NOMO-1 treated with dmso at 0.1 percent for 144 hours (cell line): ENCODE data around the gene AZIN2.
"Not testable (repeated sequence)": the region's sequence is repeated elsewhere in the genome, so short reads cannot be mapped to it uniquely, and the experiment has no call there.

Source experiments
- DNase-seq: peaks from one replicate; lab custom pipeline; 2025; ENCODE audit not compliant: unreplicated experiment; lab: John Stamatoyannopoulos, UW

Gene AZIN2

DNA sequence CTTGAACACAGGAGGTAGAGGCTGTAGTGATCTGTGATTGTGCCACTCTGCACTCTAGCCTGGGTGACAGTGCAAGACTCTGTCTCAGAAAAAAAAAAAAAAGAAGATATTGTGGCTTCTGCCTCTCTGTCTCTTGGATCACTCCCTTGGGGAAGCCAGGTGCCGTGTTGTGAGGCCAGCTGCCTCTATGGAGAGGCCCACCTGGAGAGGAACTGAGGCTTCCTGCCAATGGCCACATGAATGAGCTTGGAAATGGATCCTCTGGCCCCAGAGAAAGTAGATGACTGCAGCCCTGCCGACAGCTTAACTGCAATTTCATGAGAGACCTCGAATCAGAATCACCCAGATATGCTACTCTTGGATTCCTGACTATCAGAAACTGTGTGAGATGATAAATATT, 24.5 kb upstream of the AZIN2 start:
- no peak for DNase-seq

GRCh38 chr1:33057095-33057494, 23.9 kb upstream of the AZIN2 start:
- DNase-seq = peak; percentile 53

DNA sequence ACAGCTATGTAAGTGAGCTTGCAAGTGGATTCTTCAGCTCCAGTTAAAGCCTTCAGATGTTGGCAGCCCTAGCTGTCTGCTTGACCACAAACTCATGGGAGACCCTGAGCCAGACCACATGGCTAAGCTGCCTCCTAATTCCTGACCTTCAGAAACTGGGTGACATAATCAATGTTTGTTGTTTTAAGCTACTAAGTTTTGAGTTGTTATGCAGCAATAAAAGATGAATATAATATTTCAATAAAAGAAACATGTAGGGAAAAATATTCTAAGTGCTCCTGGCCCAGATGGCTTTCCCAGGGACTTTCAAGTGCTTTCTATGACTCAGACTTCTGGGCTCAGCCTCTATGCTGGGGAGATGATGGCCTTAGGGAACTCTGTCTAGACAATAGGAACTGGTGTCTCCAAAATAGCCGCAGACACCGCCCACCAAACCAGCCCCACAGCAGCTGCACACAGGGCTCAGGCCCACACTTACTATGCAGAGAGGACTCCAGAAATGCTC, 20.3 kb upstream of the AZIN2 start:
- no peak for DNase-seq

GRCh38 chr1:33061834-33062233, 19.1 kb upstream of the AZIN2 start:
- DNase-seq = no peak

DNA sequence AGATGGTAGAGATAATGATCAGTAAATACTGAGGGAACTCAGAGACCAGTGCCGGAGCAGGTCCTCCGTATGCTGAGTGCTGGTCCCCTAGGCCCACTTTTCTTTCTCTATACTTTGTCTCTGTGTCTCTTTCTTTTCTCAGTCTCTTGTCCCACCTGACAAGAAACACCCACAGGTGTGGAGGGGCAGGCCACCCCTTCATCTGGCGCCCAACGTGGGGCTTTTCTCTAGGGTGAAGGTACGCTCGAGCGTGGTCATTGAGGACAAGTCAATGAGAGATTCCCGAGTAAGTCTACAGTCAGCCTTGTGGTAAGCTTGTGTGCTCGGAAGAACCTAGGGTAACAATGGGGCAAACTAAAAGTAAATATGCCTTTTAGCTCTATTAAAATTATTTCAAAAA, 16.7 kb upstream of the AZIN2 start:
- not testable (repeated sequence) for DNase-seq

- DNase-seq = no peak
Observed at GRCh38 chr1:33065301-33065700, 15.7 kb upstream of the AZIN2 start.

- DNase-seq = not testable (repeated sequence)
Observed at GRCh38 chr1:33066477-33066876, 14.5 kb upstream of the AZIN2 start.

- DNase-seq = not testable (repeated sequence)
Observed at GRCh38 chr1:33068108-33068507, 12.8 kb upstream of the AZIN2 start.

GRCh38 chr1:33070628-33071027, 10.3 kb upstream of the AZIN2 start:
- DNase-seq = no peak

DNA sequence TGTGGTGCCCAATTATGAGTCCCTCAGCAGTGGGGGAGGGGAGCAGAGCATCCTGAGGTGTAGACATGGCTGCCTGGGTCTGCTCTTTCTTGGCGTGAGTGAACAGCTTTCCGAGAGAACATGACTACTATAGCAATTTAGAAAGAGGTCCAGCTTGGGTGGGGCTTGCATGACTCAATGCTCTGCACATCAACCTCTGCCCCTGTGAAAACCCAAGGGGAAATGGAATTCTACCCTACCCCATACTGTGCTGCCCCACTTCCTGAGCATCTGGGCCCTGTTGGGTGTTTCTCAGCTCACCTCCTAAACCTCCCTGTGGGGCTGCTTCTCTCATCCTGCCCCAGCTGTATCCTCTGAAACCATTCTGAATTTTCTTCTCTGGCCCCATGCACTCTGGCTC, 8.2 kb upstream of the AZIN2 start:
- no peak for DNase-seq

- DNase-seq = no peak
Observed at GRCh38 chr1:33074193-33074945, 6.6 kb upstream of the AZIN2 start.

GRCh38 chr1:33078030-33078591, 2.8 kb upstream of the AZIN2 start:
- no peak for DNase-seq

- no peak for DNase-seq
Observed at GRCh38 chr1:33080373-33080772, 580 bp upstream of the AZIN2 start.

DNA sequence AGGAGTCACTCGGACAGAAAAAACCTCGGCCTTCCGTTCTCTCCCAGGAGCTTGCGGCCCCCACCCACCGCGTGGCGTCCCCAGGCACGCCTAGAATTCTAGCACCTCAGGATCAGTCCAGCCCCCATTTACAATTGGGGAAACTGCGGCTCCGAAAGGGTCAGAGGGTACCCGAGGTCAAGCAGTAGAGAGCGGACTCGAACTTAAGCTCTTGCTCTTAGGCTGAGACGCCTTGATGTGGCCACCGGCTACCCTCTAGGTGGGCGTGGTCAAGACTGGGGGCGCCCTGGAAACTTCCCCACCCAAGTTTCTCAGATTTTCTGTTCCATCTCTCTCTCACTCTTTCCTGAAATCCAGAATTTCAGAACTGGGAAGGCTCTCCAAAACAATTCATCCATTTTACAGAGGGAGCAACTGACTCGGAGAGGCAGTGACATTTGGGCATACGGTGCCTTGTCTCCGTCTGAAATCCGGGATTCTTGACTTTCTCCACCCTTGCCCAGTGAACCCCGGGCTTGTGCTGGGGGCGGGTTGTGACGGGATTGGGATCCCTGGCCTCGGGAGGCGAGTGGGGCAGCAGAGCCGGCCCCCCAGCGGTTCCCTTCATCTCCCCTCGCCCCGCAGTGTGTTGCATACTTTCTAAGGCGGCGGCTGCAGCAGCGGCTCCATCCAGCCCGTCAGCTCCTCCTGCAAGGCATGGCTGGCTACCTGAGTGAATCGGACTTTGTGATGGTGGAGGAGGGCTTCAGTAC, 777 bp downstream of the AZIN2 start:
- DNase-seq = no peak

- no peak for DNase-seq
Observed at GRCh38 chr1:33082575-33083108, 1.7 kb downstream of the AZIN2 start.

GRCh38 chr1:33085332-33085731, 4.4 kb downstream of the AZIN2 start:
- no peak for DNase-seq

- DNase-seq = peak; percentile 53
Observed at GRCh38 chr1:33086384-33086850, 5.5 kb downstream of the AZIN2 start.

DNA sequence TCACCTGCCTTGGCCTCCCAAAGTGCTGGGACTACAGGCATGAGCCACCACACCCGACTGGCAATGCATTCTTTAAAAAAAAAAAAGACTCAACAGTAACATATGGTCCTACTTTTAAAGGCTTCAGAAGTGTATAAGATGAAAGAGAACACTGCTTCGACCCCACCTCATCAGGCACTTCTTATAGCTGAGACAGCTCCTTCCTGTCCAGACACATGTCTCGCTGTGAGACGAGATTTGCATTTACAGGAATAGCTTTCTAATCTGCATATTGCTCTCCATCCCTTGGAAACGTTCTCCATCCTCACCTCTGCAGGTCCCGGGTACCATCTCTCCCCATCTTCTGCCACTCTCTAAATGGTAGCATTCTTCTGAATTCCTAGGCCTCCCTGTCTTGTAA, 6.7 kb downstream of the AZIN2 start:
- DNase-seq = no peak

DNA sequence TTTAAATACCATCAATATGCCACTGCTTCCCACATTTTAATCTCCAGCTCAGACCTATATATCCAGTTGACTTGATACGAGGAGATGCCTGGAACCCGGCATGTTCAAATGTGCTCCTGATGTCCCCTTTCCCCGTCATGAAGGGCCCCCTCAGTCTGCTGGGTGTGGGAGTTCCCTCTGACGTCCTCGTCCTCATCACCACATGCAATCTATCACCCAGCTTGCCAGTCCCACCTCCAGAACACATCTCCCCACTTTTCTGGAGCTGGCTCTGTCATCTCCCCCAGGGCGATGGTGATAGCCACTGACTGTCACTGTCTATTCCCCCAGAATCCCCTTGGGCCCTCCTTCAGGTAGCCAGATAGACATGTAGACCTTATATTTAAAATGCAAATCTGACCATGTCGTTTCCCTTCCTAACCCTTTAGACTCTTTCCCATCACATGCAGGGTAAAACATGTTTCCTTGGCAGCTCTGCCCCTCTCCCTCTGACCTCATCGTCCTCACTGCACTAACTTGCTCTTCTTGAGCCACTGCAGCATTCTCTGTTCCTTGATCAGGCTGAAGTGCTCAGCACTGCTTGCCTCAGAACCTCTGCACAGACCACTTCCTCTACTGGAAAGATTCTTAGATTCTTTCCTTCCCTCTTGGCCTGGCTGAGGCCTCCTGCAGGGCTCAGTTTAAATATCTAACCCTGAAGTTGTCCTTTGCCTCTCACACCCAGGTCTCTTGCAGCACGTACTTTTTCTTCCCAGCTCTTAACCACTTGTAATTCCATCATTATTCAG, 7.4 kb downstream of the AZIN2 start:
- peak; percentile 69 for DNase-seq

DNA sequence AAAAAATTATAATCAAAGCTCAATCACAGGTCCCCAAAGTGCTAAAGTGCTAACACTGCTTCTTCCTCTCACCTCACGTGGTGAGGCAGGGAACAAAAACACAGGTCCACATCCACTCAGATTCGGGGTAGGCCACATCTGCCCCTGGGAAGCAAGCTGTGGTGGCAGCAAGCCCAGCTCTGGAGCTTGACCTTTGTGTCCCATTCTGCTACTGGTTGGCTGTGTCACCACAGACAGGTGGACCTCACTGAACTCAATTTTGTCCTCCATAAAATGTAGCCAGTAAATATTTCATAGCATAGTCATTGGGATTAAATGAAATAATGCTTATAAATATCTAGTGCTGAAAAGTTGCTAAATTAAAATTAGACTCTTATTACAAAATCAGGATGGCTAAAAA, 8.5 kb downstream of the AZIN2 start:
- DNase-seq = no peak

DNA sequence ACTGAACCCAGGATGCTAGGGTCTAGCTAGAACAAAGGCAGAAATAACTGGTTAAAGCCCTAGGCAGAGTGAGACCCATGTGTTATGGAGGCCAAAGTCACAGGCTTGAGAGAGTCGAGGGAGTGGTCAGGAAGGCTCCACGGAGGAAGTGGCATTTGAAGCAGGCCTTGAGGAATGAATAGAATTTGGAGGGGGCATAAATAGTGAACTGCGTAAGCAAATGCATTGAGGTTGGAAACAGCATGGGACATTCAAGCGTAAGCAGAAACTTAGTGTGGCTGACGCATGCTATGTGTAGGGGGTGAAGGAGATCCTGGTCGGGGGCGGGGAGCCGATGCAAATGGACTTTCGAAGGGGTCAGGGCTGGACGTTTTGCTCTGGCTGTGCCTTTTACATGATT, 11.5 kb downstream of the AZIN2 start:
- no peak for DNase-seq
